ENCODE results near the gene GPAM. TPM values are rescaled to one million over a fixed set of nuclear protein-coding genes. Genes with fewer than 3 reads are reported as not detected.

The GPAM gene
- total RNA-seq, 1 experiment from 2014 or later: 16.0 TPM

DNA sequence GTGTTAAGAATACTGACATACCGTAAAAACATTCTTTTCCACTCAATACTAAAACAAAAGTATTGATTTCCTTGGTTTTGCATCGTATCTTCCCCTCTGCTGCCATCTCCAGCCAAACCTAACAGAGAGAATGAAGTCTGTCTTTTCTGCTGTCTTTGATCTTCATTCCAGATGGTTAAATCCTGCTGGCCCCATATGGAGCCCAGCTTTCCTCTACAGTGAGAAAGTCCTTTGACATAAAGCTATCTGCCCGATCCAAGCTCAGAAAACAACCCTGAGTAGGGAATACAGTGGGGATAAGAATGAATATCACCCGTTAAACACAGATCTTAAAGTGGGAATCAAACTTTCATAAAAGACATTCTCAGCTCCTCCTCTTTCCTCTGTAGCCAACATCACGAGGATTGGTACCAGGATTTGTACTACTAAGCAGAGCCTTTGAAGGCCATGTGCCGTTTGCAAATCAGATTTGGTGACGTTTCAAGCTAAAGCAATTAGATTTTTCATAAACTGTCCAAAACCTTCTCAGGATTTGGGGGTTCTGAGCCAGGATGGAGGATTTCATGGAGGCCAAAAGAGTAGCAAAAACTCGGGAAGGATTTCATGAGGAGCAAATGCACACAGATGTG, 30.8 kb upstream of the GPAM start:
- H2AFZ ChIP-seq (ENCODE audit: low read length): no peak overlapping the region
- Mint-ChIP-seq H3K27me3 (ENCODE audit: low read depth) (no peaks in the 10 kb centered on the region; the same call in 1 of the 2 replicates), H3K4me1 (peaks cover 4 to 13% of the 10 kb centered on the region in 2 experiments; a peak in 3 of 4 replicates), H3K4me3 (no peak overlapping the region), H3K9me3 (peaks cover 0 to under 1% of the 10 kb centered on the region in 2 experiments; a peak in 2 of 5 replicates), H3K27ac (no peak overlapping the region), H3K36me3 (ENCODE audit: insufficient read depth in 1 of 3, low read depth in 3 of 3) (no peaks in the 10 kb centered on the region; a peak in 1 of 7 replicates)
- H2BK5ac ChIP-seq (ENCODE audit: insufficient read length, low read length): no peak overlapping the region
- H4K5ac ChIP-seq (ENCODE audit: insufficient read length, low read depth, low read length): no peak overlapping the region
- no peak overlapping the region for H2AK5ac ChIP-seq (ENCODE audit: insufficient read length, low read length)
- H3K4me1 ChIP-seq (ENCODE audit: insufficient read depth, low read length): no peaks in the 10 kb centered on the region
- no peak overlapping the region for H3K27ac ChIP-seq (ENCODE audit: insufficient read length, low read depth, low read length)
- no peak overlapping the region for H2BK15ac ChIP-seq (ENCODE audit: low read depth, low read length)
- DNase-seq: no peak
- no peak overlapping the region for H3K23ac ChIP-seq (ENCODE audit: insufficient read length, low read depth, low read length)
- WGBS (ENCODE audit: extremely low coverage, insufficient read length, low lambda C conversion rate): no CpG with 5 or more reads among the region's 8 CpGs
- no peaks in the 10 kb centered on the region for H3K9me3 ChIP-seq (ENCODE audit: control insufficient read depth, low read depth, low read length)
- no peak overlapping the region for H2BK20ac ChIP-seq (ENCODE audit: low read depth, low read length, poor library complexity, severe bottlenecking)
- H4K91ac ChIP-seq (ENCODE audit: insufficient read length, low read depth, low read length): no peak overlapping the region
- no peak overlapping the region for H3K14ac ChIP-seq (ENCODE audit: insufficient read depth, low read length)
- H3K18ac ChIP-seq (ENCODE audit: insufficient read length, low read depth, low read length): no peak overlapping the region
- no peaks in the 10 kb centered on the region for H3K79me1 ChIP-seq (ENCODE audit: insufficient read depth, low read depth, low read length, poor library complexity, severe bottlenecking)
- no peak overlapping the region for H3K9ac ChIP-seq (ENCODE audit: extremely low read depth, insufficient read length, low read length)
- no peak overlapping the region for H3K56ac ChIP-seq (ENCODE audit: insufficient read length, low read depth, low read length)
- no peak overlapping the region for H2BK120ac ChIP-seq (ENCODE audit: low read depth, low read length, poor library complexity, severe bottlenecking)
- H3K4me2 ChIP-seq (ENCODE audit: insufficient read depth, insufficient read length, low read length): no peak overlapping the region
- no peaks in the 10 kb centered on the region for H3K23me2 ChIP-seq (ENCODE audit: insufficient read length, low read depth, low read length, poor library complexity, severe bottlenecking)
- TF ChIP-seq, protein P1, sequence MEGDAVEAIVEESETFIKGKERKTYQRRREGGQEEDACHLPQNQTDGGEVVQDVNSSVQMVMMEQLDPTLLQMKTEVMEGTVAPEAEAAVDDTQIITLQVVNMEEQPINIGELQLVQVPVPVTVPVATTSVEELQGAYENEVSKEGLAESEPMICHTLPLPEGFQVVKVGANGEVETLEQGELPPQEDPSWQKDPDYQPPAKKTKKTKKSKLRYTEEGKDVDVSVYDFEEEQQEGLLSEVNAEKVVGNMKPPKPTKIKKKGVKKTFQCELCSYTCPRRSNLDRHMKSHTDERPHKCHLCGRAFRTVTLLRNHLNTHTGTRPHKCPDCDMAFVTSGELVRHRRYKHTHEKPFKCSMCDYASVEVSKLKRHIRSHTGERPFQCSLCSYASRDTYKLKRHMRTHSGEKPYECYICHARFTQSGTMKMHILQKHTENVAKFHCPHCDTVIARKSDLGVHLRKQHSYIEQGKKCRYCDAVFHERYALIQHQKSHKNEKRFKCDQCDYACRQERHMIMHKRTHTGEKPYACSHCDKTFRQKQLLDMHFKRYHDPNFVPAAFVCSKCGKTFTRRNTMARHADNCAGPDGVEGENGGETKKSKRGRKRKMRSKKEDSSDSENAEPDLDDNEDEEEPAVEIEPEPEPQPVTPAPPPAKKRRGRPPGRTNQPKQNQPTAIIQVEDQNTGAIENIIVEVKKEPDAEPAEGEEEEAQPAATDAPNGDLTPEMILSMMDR (conservative IDR thresholded peaks at IDR 0.05): no peak
- H3T11ph ChIP-seq (ENCODE audit: low read length): no peak overlapping the region
- no peak overlapping the region for H3K4ac ChIP-seq (ENCODE audit: low read depth, low read length)
- H4K8ac ChIP-seq (replicated peaks; ENCODE audit: insufficient read length, low read depth, low read length): no peak overlapping the region
- H4K20me1 ChIP-seq (ENCODE audit: control insufficient read depth, insufficient read depth, insufficient read length): no peaks in the 10 kb centered on the region
- no peaks in the 10 kb centered on the region for H3K79me2 ChIP-seq (ENCODE audit: insufficient read depth, low read length)
- no peaks in the 10 kb centered on the region for H3K27me3 ChIP-seq (ENCODE audit: insufficient read depth, low read length)
- no peak overlapping the region for H2BK12ac ChIP-seq (ENCODE audit: insufficient read length, low read depth, low read length)

Measured in H9 (cell line).